GM19043 (cell line): ENCODE data around the gene KLF7.

Source experiments
- ATAC-seq: cut with Tn5 transposase; IDR thresholded peaks from one replicate; pipeline ENCODE4 v1.9.1; 2021; ENCODE audit warnings: low read depth; ENCODE audit not compliant: unreplicated experiment

Gene KLF7

GRCh38 chr2:207130958-207131521, 34.7 kb downstream of the KLF7 start:
- no peak for ATAC-seq

GRCh38 chr2:207129821-207130220, 35.9 kb downstream of the KLF7 start:
- no peak for ATAC-seq

DNA sequence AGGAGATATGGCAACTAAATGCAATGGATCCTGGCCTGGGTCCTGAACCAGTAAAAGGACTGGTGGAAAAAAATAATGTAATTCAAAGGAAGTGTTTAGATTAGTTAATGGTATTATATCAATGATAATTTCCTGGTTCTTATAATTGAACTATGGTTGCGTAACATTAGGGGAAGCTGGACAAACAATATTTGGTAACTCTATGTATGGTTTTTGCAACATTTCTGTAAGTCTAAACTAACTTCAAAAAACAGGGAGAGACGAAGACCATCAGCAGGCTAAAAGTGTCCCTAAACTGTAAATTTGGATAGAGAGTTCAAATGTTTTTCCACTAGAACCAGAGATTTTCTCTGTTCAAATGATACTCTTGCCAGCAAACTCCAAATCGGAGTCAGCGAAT, 36.9 kb downstream of the KLF7 start:
- ATAC-seq: no peak

DNA sequence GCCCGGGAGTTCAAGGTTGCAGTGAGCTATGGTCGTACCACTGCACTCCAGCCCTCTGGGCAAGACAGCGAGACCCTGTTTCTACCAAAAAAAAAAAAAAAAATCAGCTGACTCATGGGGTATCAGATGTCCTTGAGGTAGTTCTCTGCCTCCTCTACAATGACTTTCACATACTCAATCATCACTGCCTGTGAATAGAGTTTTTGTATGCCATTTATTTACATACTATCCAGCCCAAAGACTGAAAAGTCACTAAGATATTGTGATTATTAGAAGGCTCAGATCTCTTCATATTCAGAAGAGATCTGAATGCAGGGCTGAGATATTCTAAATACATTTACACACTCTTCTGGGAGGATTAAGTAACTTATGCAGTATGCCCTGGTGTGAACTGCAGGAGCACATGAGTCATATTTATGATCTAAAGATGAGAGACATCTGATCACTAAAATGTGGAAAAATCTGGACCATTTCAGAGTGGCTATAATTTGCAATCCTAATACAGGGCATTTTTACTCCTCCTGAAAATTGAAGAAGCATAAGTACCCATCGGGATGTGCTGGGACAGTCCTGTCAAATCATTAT, 38.9 kb downstream of the KLF7 start:
- ATAC-seq: no peak

DNA sequence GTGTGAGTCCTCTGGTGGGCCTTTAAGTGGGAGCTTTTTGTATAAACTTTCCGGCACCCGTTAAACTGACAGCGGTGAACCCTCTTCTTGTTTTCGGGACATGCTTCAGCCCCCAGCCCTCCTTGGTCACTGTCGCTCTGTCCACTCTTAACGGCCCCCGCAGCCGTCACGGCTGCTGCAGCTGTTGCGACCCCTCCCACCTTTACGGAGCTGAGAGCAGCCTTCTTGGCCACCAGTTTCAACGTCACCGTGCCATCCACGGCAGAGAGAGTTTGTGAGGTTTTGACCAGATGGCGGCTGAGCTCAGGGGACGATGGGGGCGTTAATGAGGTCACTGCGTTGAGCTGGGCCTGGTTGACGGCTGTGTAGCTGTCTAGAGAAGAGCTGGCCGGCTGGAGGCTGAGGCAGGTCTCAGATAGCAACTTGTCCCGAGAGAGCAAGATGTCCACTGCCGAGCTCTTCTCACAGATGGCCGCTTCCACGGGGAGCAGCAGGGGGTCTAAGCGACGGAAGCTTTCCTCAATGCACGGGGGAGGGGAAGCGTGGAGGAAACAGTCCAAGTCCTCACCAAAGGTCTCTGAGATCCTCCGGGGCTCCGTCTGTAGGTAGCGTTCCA, 41.9 kb downstream of the KLF7 start:
- no peak for ATAC-seq

DNA sequence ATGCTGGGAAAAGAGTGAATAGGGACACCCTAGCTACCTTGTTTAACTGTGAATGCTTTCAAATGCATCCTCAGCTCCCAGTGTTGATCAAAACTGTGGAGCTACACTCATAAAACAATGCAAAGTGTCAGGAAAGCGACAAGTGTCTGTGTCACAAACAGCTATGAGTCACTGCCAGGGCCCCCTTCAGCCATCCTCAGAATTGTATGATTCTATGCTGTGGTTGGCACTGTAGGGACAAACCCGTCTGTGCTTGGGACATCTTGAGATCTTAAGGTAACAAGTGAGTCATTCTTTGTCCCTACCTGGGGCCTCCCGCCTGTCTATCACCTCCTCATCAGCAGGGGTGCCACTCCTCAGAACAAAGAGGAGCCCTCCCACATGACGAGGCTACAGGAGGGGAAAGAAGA, 42.4 kb downstream of the KLF7 start:
- no peak for ATAC-seq

GRCh38 chr2:207122651-207123334, 43.0 kb downstream of the KLF7 start:
- no peak for ATAC-seq

- no peak for ATAC-seq
These were observed 44.0 kb downstream of the KLF7 start for GRCh38 chr2:207121784-207122183.

- ATAC-seq: no peak
These were observed 46.7 kb downstream of the KLF7 start for GRCh38 chr2:207119048-207119447.

DNA sequence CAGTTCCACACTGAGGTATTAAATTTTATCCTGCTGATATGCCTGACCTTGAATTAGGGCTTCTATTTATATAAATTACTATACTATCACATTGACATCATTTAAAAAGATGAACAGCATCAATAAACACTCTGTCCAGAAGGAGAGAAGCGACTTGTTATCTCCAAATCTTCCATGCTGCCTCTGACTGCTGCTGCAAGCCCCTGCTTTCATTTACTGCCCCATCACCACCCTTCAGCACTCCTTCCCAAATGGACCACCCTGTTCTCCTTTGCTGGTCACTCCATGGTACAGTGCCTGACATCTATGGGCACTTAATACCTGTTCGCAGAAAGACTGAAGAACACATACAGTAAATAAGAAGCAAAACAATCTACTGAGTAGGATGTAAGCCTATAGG, 48.1 kb downstream of the KLF7 start:
- no peak for ATAC-seq

DNA sequence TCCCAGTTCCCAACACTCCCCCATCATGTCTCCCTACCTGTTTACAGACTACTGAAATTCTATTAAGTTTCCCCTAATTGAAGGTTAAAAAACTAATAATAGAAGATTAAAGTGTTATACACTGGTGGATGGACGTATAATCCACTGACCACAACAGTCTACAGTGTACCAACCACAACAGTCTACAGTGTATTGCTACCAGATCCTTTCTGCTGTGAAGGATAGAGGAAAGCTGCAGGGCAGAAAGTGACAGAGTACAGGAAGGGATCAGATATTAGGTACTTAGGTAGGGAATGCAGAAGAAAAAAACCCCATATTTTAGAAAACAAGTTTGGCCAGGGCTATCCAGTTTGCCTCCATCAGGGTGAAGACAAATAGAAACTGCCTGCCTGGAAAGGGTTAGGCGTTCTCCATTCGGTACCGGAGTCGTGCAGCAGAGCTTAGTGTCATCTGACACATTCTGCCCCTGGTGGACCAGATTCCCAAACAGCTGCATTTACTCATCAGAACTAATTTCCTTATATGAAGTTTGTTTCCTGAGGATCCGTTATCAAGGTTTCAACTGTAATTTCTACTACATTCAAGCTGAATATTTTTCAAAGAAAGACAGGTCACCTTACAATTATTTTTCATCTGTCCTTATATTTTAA, 49.9 kb downstream of the KLF7 start:
- ATAC-seq: no peak

- no peak for ATAC-seq
These were observed 52.3 kb downstream of the KLF7 start for GRCh38 chr2:207113414-207113813.

GRCh38 chr2:207112785-207113184, 53.0 kb downstream of the KLF7 start:
- ATAC-seq: no peak

DNA sequence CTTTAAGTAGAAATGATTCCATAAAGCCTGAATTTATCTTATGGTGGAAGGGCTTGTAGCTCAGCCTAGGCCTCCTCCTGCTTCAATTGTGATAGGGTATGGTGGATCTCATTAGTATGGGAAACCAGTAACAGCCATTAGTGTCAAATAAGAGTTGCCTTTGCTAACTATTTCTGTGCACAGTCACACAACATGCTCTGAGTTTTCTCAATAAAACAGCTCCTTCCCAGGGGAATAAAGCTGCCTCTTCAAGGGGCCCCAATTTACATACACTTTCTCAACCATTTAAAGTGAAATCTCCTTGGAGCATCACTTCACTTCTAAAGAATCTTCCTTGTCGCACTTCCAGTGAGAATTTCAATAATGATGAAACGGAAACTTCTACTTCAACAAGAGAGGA, 53.4 kb downstream of the KLF7 start:
- ATAC-seq: no peak

DNA sequence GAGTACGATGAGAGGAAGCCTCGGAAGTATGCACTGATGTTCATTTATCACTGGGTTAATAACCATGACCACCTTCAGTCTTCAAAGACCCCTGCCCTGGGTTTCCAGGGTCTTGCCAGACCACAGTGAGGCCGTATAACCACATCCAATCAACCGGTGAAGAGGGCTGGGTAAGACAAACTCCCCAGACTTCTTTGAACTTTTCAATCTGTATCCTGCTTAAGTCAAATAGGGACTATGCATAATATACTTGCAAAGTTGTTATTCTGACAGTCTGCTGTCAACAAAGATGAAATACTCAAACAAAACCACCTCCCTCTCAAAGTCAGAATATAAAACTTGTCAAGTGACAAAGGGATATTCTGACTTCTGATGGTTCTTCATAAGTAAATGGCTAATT, 54.0 kb downstream of the KLF7 start:
- no peak for ATAC-seq

DNA sequence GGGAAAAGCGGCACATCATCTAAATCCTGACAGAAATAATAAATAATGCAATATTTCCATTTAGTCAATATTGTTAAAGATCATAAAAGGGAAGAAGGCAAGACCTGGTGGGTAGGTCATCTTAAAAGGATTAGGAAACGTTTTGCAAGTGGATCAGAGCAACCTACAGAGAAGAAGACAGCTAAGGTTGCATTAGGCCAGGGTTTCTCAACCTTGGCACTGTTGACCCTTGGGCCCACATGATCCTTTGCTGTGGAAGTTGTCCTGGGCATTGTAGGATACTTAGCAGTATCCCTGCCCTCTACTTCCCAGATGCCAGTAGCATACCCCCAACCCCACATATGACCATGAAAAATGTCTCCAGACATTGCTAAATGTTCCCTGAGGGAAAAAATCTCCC, 55.0 kb downstream of the KLF7 start:
- ATAC-seq: no peak

- no peak for ATAC-seq
These were observed 55.4 kb downstream of the KLF7 start for GRCh38 chr2:207110310-207110709.

DNA sequence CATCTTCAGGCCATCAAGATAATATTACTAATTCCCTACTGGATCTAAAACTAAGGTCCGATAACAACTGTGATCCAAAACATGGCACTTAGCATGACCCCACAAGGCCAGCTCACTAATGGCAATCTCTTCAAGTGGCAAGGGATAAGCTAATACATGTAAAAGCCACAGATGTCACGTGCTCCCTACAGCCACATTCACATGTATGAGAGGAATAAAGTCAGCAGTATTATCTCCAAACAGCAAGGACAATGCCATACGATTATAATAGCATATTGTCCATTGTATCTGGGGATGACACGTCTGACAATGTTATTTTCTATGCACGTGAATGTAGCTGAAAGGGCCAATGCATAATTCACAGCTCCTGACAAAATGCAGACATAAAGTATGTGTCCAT, 56.0 kb downstream of the KLF7 start:
- no peak for ATAC-seq

DNA sequence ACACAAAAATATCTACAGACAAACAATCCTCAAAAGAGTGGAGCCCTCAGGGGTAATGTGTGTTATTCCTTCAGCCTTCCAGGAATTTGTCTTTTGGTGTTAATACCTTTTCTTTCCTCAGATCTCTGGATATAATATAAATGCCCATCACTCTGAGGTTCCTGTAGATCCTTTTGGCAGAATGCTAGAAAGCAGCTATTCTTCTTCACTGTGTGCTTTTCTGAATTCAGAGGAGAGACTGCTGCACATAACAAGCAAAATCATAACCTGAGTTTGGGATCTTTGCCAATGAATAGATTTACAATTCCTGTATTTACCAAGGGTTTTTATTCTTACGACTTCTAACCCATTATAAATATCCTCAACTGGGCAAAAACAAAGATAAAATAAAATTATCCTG, 57.3 kb downstream of the KLF7 start:
- no peak for ATAC-seq

DNA sequence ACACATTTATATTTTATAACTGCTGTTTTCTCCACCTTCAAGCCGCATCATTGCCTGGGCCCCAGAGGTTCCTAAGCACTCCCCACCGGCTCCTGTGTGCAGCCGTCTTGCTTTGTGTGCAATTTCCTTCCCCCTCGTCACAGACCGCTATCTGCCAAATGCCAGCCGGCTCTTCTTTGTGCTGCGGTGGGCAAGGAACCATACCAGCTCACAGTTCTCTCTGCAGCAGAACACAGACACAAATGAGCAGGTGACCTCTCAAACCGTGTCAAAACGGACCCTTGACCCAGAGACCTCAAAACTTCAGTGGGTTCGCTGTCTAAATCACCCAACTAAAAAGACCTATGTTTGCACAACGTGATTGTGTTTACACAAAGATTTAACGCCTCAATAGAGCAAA, 58.2 kb downstream of the KLF7 start:
- no peak for ATAC-seq

- ATAC-seq: no peak
These were observed 58.6 kb downstream of the KLF7 start for GRCh38 chr2:207107131-207107530.
